SK-N-SH (cell line): ENCODE data around the gene RPS10. TPM values are rescaled to one million over a fixed set of nuclear protein-coding genes. Genes with fewer than 3 reads are reported as not detected.

Source experiments
- CTCF ChIA-PET: fragments of 300-600, 350-600 bp; formaldehyde crosslinking; extraction: SDS; loops from one replicate; lab custom pipeline; 2021; lab: Yijun Ruan, JAX
- POLR2A ChIA-PET: fragments of 350-600 bp; sonication (Branson Sonifier 250); formaldehyde crosslinking; extraction: SDS; loops from one replicate; lab custom pipeline; 2020; ENCODE audit warnings: antibody characterized with exemption, inconsistent platforms; lab: Yijun Ruan, JAX
- DNase-seq: peaks from one replicate; pipeline ENCODE4 v3.0.0; 2012
- H2AFZ ChIP-seq: fragments of 200-600 bp; sonication (generic); 2 replicates; pipeline ENCODE4 v1.8.1; 2016; ENCODE audit warnings: antibody characterized with exemption, mild to moderate bottlenecking, low read depth
- H3F3A ChIP-seq: fragments of 200-600 bp; sonication (generic); replicated peaks from 2 replicates; pipeline ENCODE3; 2016; ENCODE audit warnings: antibody characterized with exemption, mild to moderate bottlenecking; ENCODE audit not compliant: insufficient read depth
- H3K27ac ChIP-seq, 2 experiments: fragments of 200-500 bp in 1 of 2; fragments of 200-600 bp in 1 of 2; sonication (Bioruptor generic) in 1 of 2; sonication (generic), shearing (Covaris generic) in 1 of 2; 2 replicates each; pipeline versions ENCODE4 v1.5.1 to v1.6.1; 2014 to 2016; ENCODE audit warnings: low read depth in 2 of 2, inconsistent platforms in 1 of 2, low read length in 1 of 2, mild to moderate bottlenecking in 1 of 2, mixed read lengths in 1 of 2
- H3K27me3 ChIP-seq: fragments of 200-600 bp; sonication (generic), shearing (Covaris generic); 2 replicates; pipeline ENCODE4 v1.6.1; 2016; ENCODE audit warnings: mixed run types; ENCODE audit not compliant: insufficient read depth
- H3K36me3 ChIP-seq, 2 experiments: fragments of 200-500 bp in 1 of 2; fragments of 200-600 bp in 1 of 2; sonication (Bioruptor generic) in 1 of 2; sonication (generic) in 1 of 2; replicated peaks in 1 of 2; 2 replicates each; pipeline versions ENCODE3 to v1.5.1; 2014 to 2016; ENCODE audit warnings: low read length in 1 of 2, mild to moderate bottlenecking in 1 of 2; ENCODE audit not compliant: insufficient read depth in 2 of 2, control insufficient read depth in 1 of 2
- H3K4me1 ChIP-seq, 2 experiments: fragments of 200-500 bp in 1 of 2; fragments of 200-600 bp in 1 of 2; sonication (Bioruptor generic) in 1 of 2; sonication (generic), shearing (Covaris generic) in 1 of 2; 2 replicates each; pipeline versions ENCODE4 v1.5.1 to v1.6.1; 2014 to 2016; ENCODE audit warnings: low read depth in 1 of 2, low read length in 1 of 2, mixed run types in 1 of 2; ENCODE audit not compliant: insufficient read depth in 2 of 2, control insufficient read depth in 1 of 2
- H3K4me2 ChIP-seq: fragments of 200-600 bp; sonication (generic), shearing (Covaris generic); 2 replicates; pipeline ENCODE4 v1.6.1; 2017; ENCODE audit warnings: mixed run types
- H3K4me3 ChIP-seq, 2 experiments: fragments of 200-500 bp in 1 of 2; fragments of 200-600 bp in 1 of 2; sonication (Bioruptor generic) in 1 of 2; sonication (generic), shearing (Covaris generic) in 1 of 2; 2 replicates each; pipeline versions ENCODE4 v1.5.1 to v1.8.1; 2014 to 2016; ENCODE audit warnings: low read depth in 2 of 2, inconsistent platforms in 1 of 2, low read length in 1 of 2, mild to moderate bottlenecking in 1 of 2, mixed read lengths in 1 of 2, moderate library complexity in 1 of 2
- H3K79me2 ChIP-seq: fragments of 200-600 bp; sonication (generic); 2 replicates; pipeline ENCODE4 v1.8.1; 2017; ENCODE audit warnings: mild to moderate bottlenecking; ENCODE audit not compliant: insufficient read depth
- H3K9ac ChIP-seq: fragments of 200-600 bp; sonication (generic); 2 replicates; pipeline ENCODE4 v1.6.1; 2017; ENCODE audit warnings: mixed run types
- H3K9me2 ChIP-seq: fragments of 200-600 bp; sonication (generic); 2 replicates; pipeline ENCODE4 v1.6.1; 2017; ENCODE audit warnings: mixed run types
- H3K9me3 ChIP-seq: fragments of 200-600 bp; sonication (generic); 2 replicates; pipeline ENCODE4 v1.6.1; 2017; ENCODE audit warnings: mixed run types, mild to moderate bottlenecking, moderate library complexity
- H4K20me1 ChIP-seq: fragments of 200-600 bp; sonication (generic); 2 replicates; pipeline ENCODE4 v1.6.1; 2017; ENCODE audit warnings: mild to moderate bottlenecking, mixed run types; ENCODE audit not compliant: insufficient read depth
- CHD2 ChIP-seq: fragments of 150-350 bp; IDR thresholded peaks from 2 replicates; pipeline ENCODE4 v1.6.1; 2018; ENCODE audit warnings: low read length; ENCODE audit not compliant: partially characterized antibody
- EP300 ChIP-seq, 2 experiments: IDR thresholded peaks; 2 replicates each; pipeline versions ENCODE4 v1.4.0 to v1.6.1; 2012; ENCODE audit warnings: borderline replicate concordance in 1 of 2, low read depth in 1 of 2, low read length in 1 of 2
- FOSL2 ChIP-seq: IDR thresholded peaks from 2 replicates; pipeline ENCODE4 v1.4.0; 2012; ENCODE audit warnings: low read depth, mild to moderate bottlenecking, moderate library complexity, borderline replicate concordance
- GATA2 ChIP-seq: sonication (generic); formaldehyde crosslinking; IDR thresholded peaks from 2 replicates; pipeline ENCODE4 v1.5.0; 2020; ENCODE audit warnings: mild to moderate bottlenecking, missing genetic modification reagents
- IRF3 ChIP-seq: fragments of 150-350 bp; IDR thresholded peaks from 2 replicates; pipeline ENCODE4 v1.6.1; 2016; ENCODE audit warnings: mild to moderate bottlenecking, low read depth, low read length
- JUND ChIP-seq: IDR thresholded peaks from 2 replicates; pipeline ENCODE4 v1.4.0; 2012
- NRF1 ChIP-seq: IDR thresholded peaks from 2 replicates; pipeline ENCODE4 v1.6.1; 2012; ENCODE audit warnings: low read depth, mild to moderate bottlenecking, low read length
- PBX3 ChIP-seq: IDR thresholded peaks from 2 replicates; pipeline ENCODE4; 2012
- REST ChIP-seq: IDR thresholded peaks from 2 replicates; pipeline ENCODE4 v1.6.1; 2012; ENCODE audit warnings: mild to moderate bottlenecking, low read depth, low read length, moderate library complexity
- RXRA ChIP-seq: IDR thresholded peaks from 2 replicates; pipeline ENCODE4 v1.4.0; 2012; ENCODE audit warnings: low read depth, mild to moderate bottlenecking, borderline replicate concordance
- SIN3A ChIP-seq: IDR thresholded peaks from 2 replicates; pipeline ENCODE4 v1.6.1; 2012; ENCODE audit warnings: low read depth, mild to moderate bottlenecking, low read length, moderate library complexity, borderline replicate concordance
- SMC3 ChIP-seq: IDR thresholded peaks from 2 replicates; pipeline ENCODE4 v1.6.1; 2012; ENCODE audit warnings: low read depth, low read length, improper control_type of control experiment
- USF1 ChIP-seq: IDR thresholded peaks from 2 replicates; pipeline ENCODE4 v1.4.0; 2012; ENCODE audit warnings: low read depth, borderline replicate concordance
- WGBS: methylation state at CpG from one replicate; pipeline ENCODE4 v1.1.6; 2017; ENCODE audit warnings: low lambda C conversion rate; 5-methylcytosine and 5-hydroxymethylcytosine counted together
- polyA plus RNA-seq, 3 experiments: library from polyadenylated mRNA; depleted of rRNA; stranded (reverse); fragments of >200 nt; gene quantifications; 2 replicates each; pipeline ENCODE4 v1.2.3, GENCODE V29; 2012

Gene RPS10
- polyA plus RNA-seq, 1 of the 3 experiments (the other 2 are of a cell fraction), result 4,475 TPM

GRCh38 chr6:34466242-34467185, 40.6 kb upstream of the RPS10 start:
- Histone ChIP-seq H3K9me3 (no peaks in the 10 kb centered on the region), H3F3A (no peaks in the 10 kb centered on the region), H3K9me2 (no peaks in the 10 kb centered on the region), H4K20me1 (no peaks in the 10 kb centered on the region), H3K9ac (no peak overlapping the region), H3K4me3 (peak overlapping the region in 1 of 2 experiments; percentile 47; a peak in 3 of 4 replicates), H3K4me1 (peaks cover 0 to 8% of the 10 kb centered on the region in 2 experiments; a peak in 1 of 4 replicates), H3K79me2 (no peaks in the 10 kb centered on the region), H3K27me3 (no peaks in the 10 kb centered on the region; the same call in 1 of the 2 replicates), H3K4me2 (peak overlapping the region; percentile 50), H3K27ac (no peak overlapping the region), H3K36me3 (no peaks in the 10 kb centered on the region), H2AFZ (0 out of 2 replicates have a peak overlapping the region, but pooled peaks have one; percentile 29)
- ChIA-PET POLR2A (interaction anchor here (0.8 kb wide), 1 partner anchor 70 kb away, joined by 3 read pairs; no protein-coding TSS in a partner anchor), CTCF (interaction anchor here (1.0 to 6.1 kb wide), 4 partner anchors 9 to 143 kb away, joined by 3 to 28 read pairs (median 4); no protein-coding TSS in a partner anchor)
- TF ChIP-seq IRF3 (no peak), NRF1 (no peak), SMC3 (no peak), JUND (no peak), FOSL2 (no peak), SIN3A (no peak), EP300 (IDR thresholded peaks at IDR 0.05; ENCODE audit: borderline replicate concordance in 1 of 2, low read depth in 1 of 2, low read length in 1 of 2) (no peak), REST (no peak), GATA2 (CRISPR knock-in tag) (no peak), PBX3 (no peak), CHD2 (no peak), RXRA (no peak), USF1 (no peak)
- DNase-seq, result no peak
- 81% methylated on average over 15 of the region's 28 CpGs for WGBS
